Right lobe of liver (tissue), 6 donors: ENCODE data around the gene CCBE1. TPM values are rescaled to one million over a fixed set of nuclear protein-coding genes. Genes with fewer than 3 reads are reported as not detected.

ENCODE experiments used
- ATAC-seq, 4 donors: fragments of 200-7000 bp; cut with Tn5 transposase; one replicate each; pipeline ENCODE4 v1.9.1; 2020; ENCODE audit warnings: mild to moderate bottlenecking in 4 of 4, moderate library complexity in 4 of 4
- DNase-seq, 3 donors: peaks; one replicate each; pipeline ENCODE4 v3.0.0-alpha.2; 2020
- H3K27ac ChIP-seq, 3 donors: fragments of 200-600 bp; one replicate each; pipeline ENCODE4 v1.8.0; 2022
- H3K27me3 ChIP-seq, 2 donors: fragments of 200-600 bp; one replicate each; pipeline ENCODE4 v1.8.0; 2022
- H3K36me3 ChIP-seq, 4 donors: fragments of 200-600 bp; sonication (generic) in 1 of 4; one replicate each; pipeline versions ENCODE4 v1.5.1 to v1.8.0; 2017 to 2022; ENCODE audit warnings: control low read depth in 1 of 4
- H3K4me1 ChIP-seq, 4 donors: fragments of 200-600 bp; sonication (generic) in 1 of 4; one replicate each; pipeline versions ENCODE4 v1.5.1 to v1.8.0; 2017 to 2022; ENCODE audit warnings: control low read depth in 1 of 4
- H3K4me3 ChIP-seq, 3 donors: fragments of 200-600 bp; one replicate each; pipeline ENCODE4 v1.8.0; 2022
- H3K9me3 ChIP-seq, 4 donors: fragments of 200-600 bp; sonication (generic) in 1 of 4; one replicate each; pipeline versions ENCODE4 v1.5.1 to v1.8.0; 2017 to 2022; ENCODE audit warnings: control low read depth in 1 of 4
- CTCF ChIP-seq, 4 donors: fragments of 200-600 bp in 3 of 4; fragments of 450-650 bp in 1 of 4; IDR thresholded peaks; one replicate each; pipeline versions ENCODE4 v1.5.1 to v1.8.0; 2016 to 2022; ENCODE audit warnings: antibody characterized with exemption in 4 of 4, mild to moderate bottlenecking in 2 of 4
- POLR2A ChIP-seq: fragments of 450-650 bp; IDR thresholded peaks from one replicate; pipeline ENCODE4 v1.6.1; 2017; ENCODE audit warnings: antibody characterized with exemption, mild to moderate bottlenecking
- WGBS: methylation state at CpG from one replicate; pipeline ENCODE4 v1.1.6; 2018; ENCODE audit warnings: low coverage, low lambda C conversion rate; ENCODE audit not compliant: insufficient coverage; ENCODE audit errors: missing lambda C conversion rate; 5-methylcytosine and 5-hydroxymethylcytosine counted together
- intact Hi-C, 2 donors: fragments of 100-400 bp; cut with DNase I; formaldehyde crosslinking; loops; one replicate each; pipeline versions ENCODE4 v1.11.2 to v1.14.1; 2022
- total RNA-seq, 6 experiments: library from RNA; depleted of rRNA in 2 of 6; stranded (reverse); fragments of >200 nt in 2 of 6; fragmentation: NEBNext Ultra II Directional in 3 of 6; extraction: Animal tissue kit (Norgen Biotek cat#: 25700) in 3 of 6; gene quantifications; one replicate each; pipeline versions ENCODE4 v1.1.0 to v1.2.4, GENCODE V29; 2016 to 2023
- donor health status: DM: no; HTN: yes; CAD: no.
- donor health status: DM: no; HTN: no; CAD: no.
- donor health status: DM: no; HTN: no; CAD: no.
- donor health status: DM: no; HTN: yes; CAD: no.
- donor health status: DM: no; HTN: yes; CAD: no.

Gene CCBE1
- total RNA-seq, 6 experiments from 2014 or later: 2.7 to 6.9 (median 4.3) TPM

DNA sequence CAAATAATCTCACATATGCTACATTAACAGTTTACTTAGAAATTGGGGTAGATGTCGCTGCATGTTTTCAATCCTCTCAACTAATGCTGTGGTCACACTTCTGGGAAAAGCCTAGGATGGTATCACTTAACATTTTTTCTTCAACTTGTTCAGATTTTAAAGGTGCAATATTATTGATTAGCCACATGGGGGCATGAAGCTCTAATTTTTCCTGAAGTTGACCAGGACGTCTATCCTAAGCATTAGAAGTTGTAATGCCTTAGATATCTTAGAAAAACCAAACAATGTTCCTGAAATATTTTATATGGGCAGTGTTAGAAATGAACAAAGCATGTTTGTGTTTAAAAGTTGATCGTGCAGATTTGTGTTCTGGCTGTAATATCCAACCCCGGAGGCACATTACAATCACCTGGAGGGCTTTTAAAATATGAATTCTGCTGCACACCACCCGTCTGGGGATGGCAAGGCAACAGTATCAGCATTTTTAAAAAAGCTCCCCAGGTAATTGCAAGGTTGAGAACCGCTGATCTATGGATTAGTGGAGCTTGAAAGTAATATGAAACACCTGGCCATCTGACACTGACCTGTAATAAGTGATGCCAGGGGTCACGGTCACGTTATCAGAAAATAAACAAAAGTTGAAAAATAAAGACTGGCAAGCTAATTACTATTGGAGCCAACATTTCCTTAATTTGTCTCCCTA is 237.7 kb downstream of the CCBE1 start:
- H3K27me3 ChIP-seq: no peaks in the 10 kb centered on the region
- no peaks in the 10 kb centered on the region for H3K9me3 ChIP-seq
- TF ChIP-seq CTCF (IDR thresholded peaks at IDR 0.05) (peak; percentile 54 to 71 (median 56)), POLR2A (no peak)
- no peaks in the 10 kb centered on the region for H3K36me3 ChIP-seq
- WGBS: 8% methylated on average over 8 of the region's 8 CpGs
- DNase-seq (no peak), ATAC-seq (peak; percentile 69 to 83 (median 75))
- intact Hi-C loops: loop anchor here in 1 of 2 donors (5.0 kb wide), 1 partner anchor 363 kb away; no protein-coding TSS in a partner anchor
- H3K4me1 ChIP-seq: peaks cover 0 to 10% (median 9%) of the 10 kb centered on the region in 4 donors
- no peak overlapping the region for H3K27ac ChIP-seq
- H3K4me3 ChIP-seq: no peak overlapping the region

DNA sequence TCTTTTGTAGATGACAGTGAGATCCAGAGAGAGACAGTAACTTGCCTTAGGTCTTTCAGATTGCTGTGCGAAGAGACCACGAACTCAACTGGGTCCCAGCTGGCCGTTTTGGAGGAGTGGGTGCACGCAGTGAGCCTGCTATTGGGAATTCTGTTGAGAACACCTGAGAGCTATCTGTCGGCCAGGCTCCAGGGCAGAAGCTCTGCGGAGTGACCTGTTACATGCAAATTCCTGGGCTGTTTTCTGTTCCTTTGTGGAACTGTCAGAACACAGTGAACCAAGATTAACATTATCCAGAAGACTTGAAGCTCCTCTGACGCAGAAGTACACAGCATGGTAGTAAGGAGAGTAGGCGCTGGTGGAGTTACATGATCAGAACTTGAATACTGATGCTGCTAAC is 238.6 kb downstream of the CCBE1 start:
- Histone ChIP-seq H3K4me1 (peaks cover 0 to 17% (median 9%) of the 10 kb centered on the region in 4 donors), H3K36me3 (no peaks in the 10 kb centered on the region), H3K9me3 (no peaks in the 10 kb centered on the region), H3K27ac (no peak overlapping the region), H3K27me3 (no peaks in the 10 kb centered on the region), H3K4me3 (no peak overlapping the region)
- TF ChIP-seq POLR2A (no peak), CTCF (IDR thresholded peaks at IDR 0.05) (no peak)
- DNase-seq (no peak), ATAC-seq (no peak)
- intact Hi-C loops: loop anchor here in 1 of 2 donors (5.0 kb wide), 1 partner anchor 364 kb away; no protein-coding TSS in a partner anchor
- 28% methylated on average over 7 of the region's 8 CpGs for WGBS

- peaks cover 0 to 28% (median 9%) of the 10 kb centered on the region in 4 donors for H3K4me1 ChIP-seq
- H3K27ac ChIP-seq: no peak overlapping the region
- H3K9me3 ChIP-seq: no peaks in the 10 kb centered on the region
- no peaks in the 10 kb centered on the region for H3K27me3 ChIP-seq
- DNase-seq (no peak), ATAC-seq (no peak)
- H3K36me3 ChIP-seq: no peaks in the 10 kb centered on the region
- no peak overlapping the region for H3K4me3 ChIP-seq
- intact Hi-C loops: loop anchor here in 1 of 2 donors (5.0 kb wide), 1 partner anchor 366 kb away; no protein-coding TSS in a partner anchor
- WGBS: 40% methylated on average over 1 of the region's 3 CpGs
- TF ChIP-seq CTCF (IDR thresholded peaks at IDR 0.05): no peak
- TF ChIP-seq POLR2A: no peak
Measured at GRCh38 chr18:59456657-59457056, 240.6 kb downstream of the CCBE1 start.

GRCh38 chr18:59455728-59456276 is 241.4 kb downstream of the CCBE1 start:
- no peak overlapping the region for H3K4me3 ChIP-seq
- no peak overlapping the region for H3K27ac ChIP-seq
- no peak for ATAC-seq
- TF ChIP-seq POLR2A (no peak), CTCF (IDR thresholded peaks at IDR 0.05) (no peak)
- H3K4me1 ChIP-seq: peaks cover 0 to 28% (median 9%) of the 10 kb centered on the region in 4 donors
- no peaks in the 10 kb centered on the region for H3K9me3 ChIP-seq
- WGBS: 56% methylated on average over 12 of the region's 12 CpGs
- no peaks in the 10 kb centered on the region for H3K27me3 ChIP-seq
- no peaks in the 10 kb centered on the region for H3K36me3 ChIP-seq
- peak in 1 of 3 donors; percentile 29 for DNase-seq
- intact Hi-C loops: loop anchor here in 1 of 2 donors (5.0 kb wide), 1 partner anchor 366 kb away; no protein-coding TSS in a partner anchor
